ENCODE measurements around the gene EIF4EBP2.

The EIF4EBP2 gene

GRCh38 chr10:70399177-70399576, 4.8 kb upstream of the EIF4EBP2 start:
- no peak for DNase-seq (ENCODE audit: low read depth in 2 of 2)
- no peak for TF ChIP-seq CTCF (IDR thresholded peaks at IDR 0.05; ENCODE audit: low read depth, low read length)
- H3K4me3 ChIP-seq (replicated peaks in 1 of 2; ENCODE audit: low read depth in 2 of 2, low read length in 2 of 2), result no peak overlapping the region

GRCh38 chr10:70403483-70404035, 386 bp upstream of the EIF4EBP2 start:
- no peak for TF ChIP-seq CTCF (IDR thresholded peaks at IDR 0.05; ENCODE audit: low read depth, low read length)
- no peak for DNase-seq (ENCODE audit: low read depth in 2 of 2)
- H3K4me3 ChIP-seq (replicated peaks in 1 of 2; ENCODE audit: low read depth in 2 of 2, low read length in 2 of 2), result peak overlapping the region in 1 of 2 donors; percentile 85

- TF ChIP-seq CTCF (IDR thresholded peaks at IDR 0.05; ENCODE audit: low read depth, low read length), result no peak
- H3K4me3 ChIP-seq (replicated peaks in 1 of 2; ENCODE audit: low read depth in 2 of 2, low read length in 2 of 2), result peak overlapping the region; percentile 85 to 90
- DNase-seq (ENCODE audit: low read depth in 2 of 2), result peak; percentile 28 to 38
These were observed 767 bp downstream of the EIF4EBP2 start for GRCh38 chr10:70404787-70405036.

GRCh38 chr10:70405037-70405824, 1.3 kb downstream of the EIF4EBP2 start:
- peak overlapping the region; percentile 85 to 90 for H3K4me3 ChIP-seq (replicated peaks in 1 of 2; ENCODE audit: low read depth in 2 of 2, low read length in 2 of 2)
- DNase-seq (ENCODE audit: low read depth in 2 of 2), result peak; percentile 97 to 99
- no peak for TF ChIP-seq CTCF (IDR thresholded peaks at IDR 0.05; ENCODE audit: low read depth, low read length)

GRCh38 chr10:70409772-70410171, 5.8 kb downstream of the EIF4EBP2 start:
- no peak for DNase-seq (ENCODE audit: low read depth in 2 of 2)
- TF ChIP-seq CTCF (IDR thresholded peaks at IDR 0.05; ENCODE audit: low read depth, low read length), result no peak
- no peak overlapping the region for H3K4me3 ChIP-seq (replicated peaks in 1 of 2; ENCODE audit: low read depth in 2 of 2, low read length in 2 of 2)

- no peak overlapping the region for H3K4me3 ChIP-seq (replicated peaks in 1 of 2; ENCODE audit: low read depth in 2 of 2, low read length in 2 of 2)
- DNase-seq (ENCODE audit: low read depth in 2 of 2), result no peak
- TF ChIP-seq CTCF (IDR thresholded peaks at IDR 0.05; ENCODE audit: low read depth, low read length), result no peak
These were observed 6.7 kb downstream of the EIF4EBP2 start for GRCh38 chr10:70410608-70411007.
